Kidney epithelial cell (primary cell): ENCODE measurements around the gene AKAP7. TPM values are rescaled to one million over a fixed set of nuclear protein-coding genes. Genes with fewer than 3 reads are reported as not detected.

Source experiments
- DNase-seq: peaks from one replicate; pipeline ENCODE4 v3.0.0-alpha.2; 2010; ENCODE audit warnings: low read depth
- H3K27me3 ChIP-seq: 2 replicates; pipeline ENCODE4 v1.6.0; 2011; ENCODE audit warnings: low read length; ENCODE audit not compliant: control insufficient read depth, insufficient read depth
- H3K36me3 ChIP-seq: 2 replicates; pipeline ENCODE4 v1.5.1; 2011; ENCODE audit warnings: low read length; ENCODE audit not compliant: control insufficient read depth, insufficient read depth
- H3K4me3 ChIP-seq: 2 replicates; pipeline ENCODE4 v1.5.1; 2011; ENCODE audit warnings: low read depth, mild to moderate bottlenecking, control low read depth, low read length
- CTCF ChIP-seq: IDR thresholded peaks from 2 replicates; pipeline ENCODE4 v1.5.1; 2011; ENCODE audit warnings: mild to moderate bottlenecking, moderate library complexity, low read length, control low read depth, inconsistent platforms; ENCODE audit not compliant: insufficient read depth, poor library complexity, severe bottlenecking
- total RNA-seq: library from RNA; depleted of rRNA; stranded (reverse); fragments of >200 nt; gene quantifications from 2 replicates; pipeline ENCODE4 v1.2.3, GENCODE V29; 2015

AKAP7 gene
- total RNA-seq, 1 donor from 2014 or later: 4.2 TPM

GRCh38 chr6:131103296-131103695, 32.0 kb upstream of the AKAP7 start:
- Histone ChIP-seq H3K27me3 (no peaks in the 10 kb centered on the region), H3K36me3 (no peaks in the 10 kb centered on the region), H3K4me3 (no peak overlapping the region)
- DNase-seq: no peak
- no peak for TF ChIP-seq CTCF

GRCh38 chr6:131103901-131104300, 31.4 kb upstream of the AKAP7 start:
- no peak for DNase-seq
- H3K4me3 ChIP-seq: no peak overlapping the region
- no peaks in the 10 kb centered on the region for H3K27me3 ChIP-seq
- no peaks in the 10 kb centered on the region for H3K36me3 ChIP-seq
- no peak for TF ChIP-seq CTCF

- no peak for DNase-seq
- Histone ChIP-seq H3K27me3 (no peaks in the 10 kb centered on the region), H3K4me3 (no peak overlapping the region), H3K36me3 (no peaks in the 10 kb centered on the region)
- no peak for TF ChIP-seq CTCF
Measured at GRCh38 chr6:131107151-131107550, 28.1 kb upstream of the AKAP7 start.

GRCh38 chr6:131112249-131112648, 23.0 kb upstream of the AKAP7 start:
- Histone ChIP-seq H3K4me3 (no peak overlapping the region), H3K27me3 (no peaks in the 10 kb centered on the region), H3K36me3 (no peaks in the 10 kb centered on the region)
- TF ChIP-seq CTCF: no peak
- no peak for DNase-seq

GRCh38 chr6:131115651-131116050, 19.6 kb upstream of the AKAP7 start:
- no peak for TF ChIP-seq CTCF
- no peak for DNase-seq
- no peaks in the 10 kb centered on the region for H3K27me3 ChIP-seq
- H3K4me3 ChIP-seq: no peak overlapping the region
- H3K36me3 ChIP-seq: no peaks in the 10 kb centered on the region

GRCh38 chr6:131116321-131116720, 18.9 kb upstream of the AKAP7 start:
- no peak overlapping the region for H3K4me3 ChIP-seq
- no peak for TF ChIP-seq CTCF
- DNase-seq: no peak
- H3K27me3 ChIP-seq: no peaks in the 10 kb centered on the region
- H3K36me3 ChIP-seq: no peaks in the 10 kb centered on the region
